Measurements from ENCODE around the gene FHOD3.

FHOD3 gene

DNA sequence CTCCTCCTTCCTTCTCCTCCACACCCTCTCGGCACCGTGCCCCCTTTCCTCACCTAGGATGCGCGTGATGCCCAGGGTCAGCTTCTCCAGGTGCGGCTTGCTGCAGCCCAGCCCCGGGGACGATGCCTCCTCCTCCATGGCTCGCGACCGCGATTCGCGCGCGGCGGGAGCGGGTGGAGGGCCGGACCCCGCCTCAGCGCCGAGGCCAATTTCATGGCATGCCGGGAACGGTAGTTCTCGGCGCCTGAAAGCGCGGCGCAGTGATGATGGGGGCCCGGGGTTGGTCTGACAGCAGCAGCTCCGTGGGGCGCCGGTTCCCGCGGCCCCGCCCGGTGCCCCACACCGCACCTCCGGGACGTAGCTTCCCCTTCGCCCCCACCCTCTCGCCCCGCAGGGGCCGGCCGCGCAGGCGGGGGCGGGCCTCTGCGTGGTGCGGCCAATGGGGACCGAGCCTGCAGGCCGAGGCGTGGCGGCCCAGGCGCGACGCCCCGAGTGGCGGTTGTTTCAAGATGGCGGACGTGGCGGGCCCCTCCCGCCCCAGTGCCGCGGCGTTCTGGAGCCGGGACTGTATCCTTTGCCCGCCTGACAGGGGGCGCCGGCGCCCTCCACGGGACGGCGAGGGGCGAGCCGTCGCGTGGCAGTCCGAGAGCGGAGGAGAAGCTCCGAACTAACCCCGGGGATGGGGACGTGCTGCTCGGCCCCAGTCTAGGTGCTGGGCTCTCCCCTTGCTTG, 531.3 kb downstream of the FHOD3 start, which contains the start of the genes KIAA1328 and TPGS2:
Gene KIAA1328, plus strand, starts transcription at position 498 of the 732 bp plus-strand sequence. Its CDS starts 12 bp downstream, at position 510.
Gene TPGS2, minus strand, starts transcription at position 373 of the 732 bp plus-strand sequence. Its CDS starts 235 bp downstream, at position 138.
- Histone ChIP-seq H3K4me3 (peak within 1 kb of the TSS; percentile 78), H3K27ac (peak within 1 kb of the TSS; percentile 78 to 81)
- peak; percentile 89 for DNase-seq (ENCODE audit: low spot score)
- TF ChIP-seq, protein P1, sequence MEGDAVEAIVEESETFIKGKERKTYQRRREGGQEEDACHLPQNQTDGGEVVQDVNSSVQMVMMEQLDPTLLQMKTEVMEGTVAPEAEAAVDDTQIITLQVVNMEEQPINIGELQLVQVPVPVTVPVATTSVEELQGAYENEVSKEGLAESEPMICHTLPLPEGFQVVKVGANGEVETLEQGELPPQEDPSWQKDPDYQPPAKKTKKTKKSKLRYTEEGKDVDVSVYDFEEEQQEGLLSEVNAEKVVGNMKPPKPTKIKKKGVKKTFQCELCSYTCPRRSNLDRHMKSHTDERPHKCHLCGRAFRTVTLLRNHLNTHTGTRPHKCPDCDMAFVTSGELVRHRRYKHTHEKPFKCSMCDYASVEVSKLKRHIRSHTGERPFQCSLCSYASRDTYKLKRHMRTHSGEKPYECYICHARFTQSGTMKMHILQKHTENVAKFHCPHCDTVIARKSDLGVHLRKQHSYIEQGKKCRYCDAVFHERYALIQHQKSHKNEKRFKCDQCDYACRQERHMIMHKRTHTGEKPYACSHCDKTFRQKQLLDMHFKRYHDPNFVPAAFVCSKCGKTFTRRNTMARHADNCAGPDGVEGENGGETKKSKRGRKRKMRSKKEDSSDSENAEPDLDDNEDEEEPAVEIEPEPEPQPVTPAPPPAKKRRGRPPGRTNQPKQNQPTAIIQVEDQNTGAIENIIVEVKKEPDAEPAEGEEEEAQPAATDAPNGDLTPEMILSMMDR (IDR thresholded peaks at IDR 0.05), result no peak

All from coronary artery (tissue), 2 donors.